ENCODE measurements around the gene MSI1. TPM values are rescaled to one million over a fixed set of nuclear protein-coding genes. Genes with fewer than 3 reads are reported as not detected.
"Not testable (repeated sequence)": the region's sequence is repeated elsewhere in the genome, so short reads cannot be mapped to it uniquely, and the experiment has no call there.

The MSI1 gene
- total RNA-seq, 1 donor from 2014 or later, result 71.7 TPM

GRCh38 chr12:120343039-120343537, 25.9 kb downstream of the MSI1 start:
- no peak overlapping the region for H3K27ac Mint-ChIP-seq
- H3K36me3 Mint-ChIP-seq, result peaks cover 3% of the 10 kb centered on the region
- no peak overlapping the region for H3K4me3 Mint-ChIP-seq

GRCh38 chr12:120342175-120343038, 26.6 kb downstream of the MSI1 start:
- H3K4me1 Mint-ChIP-seq (ENCODE audit: unreplicated experiment), result no peaks in the 10 kb centered on the region
- no peak overlapping the region for H3K4me3 Mint-ChIP-seq
- DNase-seq (ENCODE audit: extremely low spot score, unreplicated experiment), result no peak
- no peaks in the 10 kb centered on the region for H3K27me3 Mint-ChIP-seq
- peaks cover 3% of the 10 kb centered on the region for H3K36me3 Mint-ChIP-seq
- H3K27ac Mint-ChIP-seq, result no peak overlapping the region
- no peak for TF ChIP-seq CTCF (conservative IDR thresholded peaks at IDR 0.05)
- peaks cover 7% of the 10 kb centered on the region for H3K9me3 Mint-ChIP-seq

More at GRCh38 chr12:120343039-120343537, 25.9 kb downstream of the MSI1 start:
- H3K9me3 Mint-ChIP-seq, result peaks cover under 1% of the 10 kb centered on the region
- no peaks in the 10 kb centered on the region for H3K4me1 Mint-ChIP-seq (ENCODE audit: unreplicated experiment)
- DNase-seq (ENCODE audit: extremely low spot score, unreplicated experiment), result no peak
- TF ChIP-seq CTCF (conservative IDR thresholded peaks at IDR 0.05), result no peak
- no peaks in the 10 kb centered on the region for H3K27me3 Mint-ChIP-seq

- no peak for TF ChIP-seq CTCF (conservative IDR thresholded peaks at IDR 0.05)
- Mint-ChIP-seq H3K4me3 (no peak overlapping the region), H3K4me1 (ENCODE audit: unreplicated experiment) (no peaks in the 10 kb centered on the region)
Measured at GRCh38 chr12:120339256-120339655, 29.7 kb downstream of the MSI1 start.

GRCh38 chr12:120337730-120338129, 31.2 kb downstream of the MSI1 start:
- no peak overlapping the region for H3K27ac Mint-ChIP-seq
- no peaks in the 10 kb centered on the region for H3K27me3 Mint-ChIP-seq
- peaks cover 3% of the 10 kb centered on the region for H3K36me3 Mint-ChIP-seq
- TF ChIP-seq CTCF (conservative IDR thresholded peaks at IDR 0.05), result no peak
- DNase-seq (ENCODE audit: extremely low spot score, unreplicated experiment), result no peak
- H3K4me3 Mint-ChIP-seq, result no peak overlapping the region
- no peaks in the 10 kb centered on the region for H3K4me1 Mint-ChIP-seq (ENCODE audit: unreplicated experiment)
- peaks cover 14% of the 10 kb centered on the region for H3K9me3 Mint-ChIP-seq

More at GRCh38 chr12:120339256-120339655, 29.7 kb downstream of the MSI1 start:
- Mint-ChIP-seq H3K27ac (no peak overlapping the region), H3K36me3 (peaks cover 3% of the 10 kb centered on the region), H3K27me3 (no peaks in the 10 kb centered on the region), H3K9me3 (peaks cover 14% of the 10 kb centered on the region)
- no peak for DNase-seq (ENCODE audit: extremely low spot score, unreplicated experiment)

GRCh38 chr12:120336392-120336791, 32.6 kb downstream of the MSI1 start:
- not testable (repeated sequence) for H3K27ac Mint-ChIP-seq; H3K36me3 Mint-ChIP-seq; DNase-seq (ENCODE audit: extremely low spot score, unreplicated experiment); H3K27me3 Mint-ChIP-seq; H3K4me3 Mint-ChIP-seq; H3K4me1 Mint-ChIP-seq (ENCODE audit: unreplicated experiment)
- peaks cover 14% of the 10 kb centered on the region for H3K9me3 Mint-ChIP-seq

GRCh38 chr12:120335447-120335846, 33.5 kb downstream of the MSI1 start:
- H3K27ac Mint-ChIP-seq; H3K27me3 Mint-ChIP-seq; H3K4me1 Mint-ChIP-seq (ENCODE audit: unreplicated experiment); H3K36me3 Mint-ChIP-seq; DNase-seq (ENCODE audit: extremely low spot score, unreplicated experiment); H3K4me3 Mint-ChIP-seq: not testable (repeated sequence)
- TF ChIP-seq CTCF (conservative IDR thresholded peaks at IDR 0.05), result peak; percentile 84
- peaks cover 14% of the 10 kb centered on the region for H3K9me3 Mint-ChIP-seq

Data from type B pancreatic cell (in vitro differentiated cells).